IMR-90 (cell line): Measurements from ENCODE around the gene IFT57. TPM values are rescaled to one million over a fixed set of nuclear protein-coding genes. Genes with fewer than 3 reads are reported as not detected.

Source experiments
- ATAC-seq: fragments of 200-7000 bp; cut with Tn5 transposase; 2 replicates; pipeline ENCODE4 v1.9.1; 2020; ENCODE audit warnings: low read depth, mild to moderate bottlenecking, moderate library complexity
- BruUV-seq: library from RNA; stranded (reverse); fragments of 400-500 nt; replicated peaks from 2 replicates; lab custom pipeline; 2021; lab: Mats Ljungman, UMichigan
- CTCF ChIA-PET: fragments of 300-600 bp; formaldehyde crosslinking; extraction: SDS; loops from one replicate; lab custom pipeline; 2021; ENCODE audit warnings: antibody characterized with exemption; lab: Yijun Ruan, JAX
- POLR2A ChIA-PET: fragments of 300-600 bp; sonication (Branson Sonifier 250); formaldehyde crosslinking; loops from one replicate; lab custom pipeline; 2022; ENCODE audit warnings: antibody characterized with exemption; ENCODE audit not compliant: unreplicated experiment; lab: Charles Lee
- DNase-seq: peaks from one replicate; pipeline ENCODE4 v3.0.0; 2013
- H2AFZ ChIP-seq: replicated peaks from 2 replicates; pipeline ENCODE3; 2013; ENCODE audit warnings: low read length, mild to moderate bottlenecking; ENCODE audit not compliant: poor library complexity
- H2AK5ac ChIP-seq: 2 replicates; pipeline ENCODE4 v1.6.1; 2013; ENCODE audit warnings: low read depth, low read length, inconsistent platforms
- H2AK9ac ChIP-seq: replicated peaks from 2 replicates; pipeline ENCODE3; 2013; ENCODE audit warnings: mild to moderate bottlenecking, low read depth, low read length, moderate library complexity; ENCODE audit not compliant: poor library complexity
- H2BK120ac ChIP-seq: 2 replicates; pipeline ENCODE4 v1.6.1; 2013; ENCODE audit warnings: low read depth, low read length, inconsistent platforms
- H2BK15ac ChIP-seq: 3 replicates; pipeline ENCODE4 v1.6.1; 2013; ENCODE audit warnings: low read depth, low read length, inconsistent platforms
- H2BK20ac ChIP-seq: 2 replicates; pipeline ENCODE4 v1.6.1; 2013; ENCODE audit warnings: low read depth, mild to moderate bottlenecking, inconsistent platforms, low read length, moderate library complexity
- H2BK5ac ChIP-seq: 2 replicates; pipeline ENCODE4 v1.6.1; 2013; ENCODE audit warnings: mild to moderate bottlenecking, low read depth, low read length, inconsistent platforms; ENCODE audit not compliant: poor library complexity, severe bottlenecking
- H3K14ac ChIP-seq: replicated peaks from 2 replicates; pipeline ENCODE4 v1.6.1; 2013; ENCODE audit warnings: low read depth, low read length, inconsistent platforms
- H3K18ac ChIP-seq: 2 replicates; pipeline ENCODE4 v1.6.1; 2013; ENCODE audit warnings: low read depth, low read length, control low read depth
- H3K23ac ChIP-seq: 2 replicates; pipeline ENCODE4 v1.6.1; 2013; ENCODE audit warnings: low read depth, low read length, inconsistent platforms
- H3K27ac ChIP-seq: 2 replicates; pipeline ENCODE4 v1.5.1; 2013; ENCODE audit warnings: mild to moderate bottlenecking, control low read depth, low read length; ENCODE audit not compliant: insufficient read depth
- H3K27me3 ChIP-seq: 2 replicates; pipeline ENCODE4 v1.6.1; 2013; ENCODE audit warnings: low read length; ENCODE audit not compliant: control insufficient read depth, insufficient read depth
- H3K36me3 ChIP-seq: 2 replicates; pipeline ENCODE4 v1.6.1; 2013; ENCODE audit warnings: low read length, mixed read lengths; ENCODE audit not compliant: control insufficient read depth, insufficient read depth
- H3K4ac ChIP-seq: 2 replicates; pipeline ENCODE4 v1.6.1; 2013; ENCODE audit warnings: low read depth, low read length, inconsistent platforms
- H3K4me1 ChIP-seq: 2 replicates; pipeline ENCODE4 v1.6.1; 2013; ENCODE audit warnings: low read length, mixed read lengths; ENCODE audit not compliant: control insufficient read depth, insufficient read depth
- H3K4me2 ChIP-seq: 2 replicates; pipeline ENCODE4 v1.6.1; 2013; ENCODE audit warnings: low read depth, mild to moderate bottlenecking, control low read depth, low read length, moderate library complexity
- H3K4me3 ChIP-seq: 2 replicates; pipeline ENCODE4 v1.5.1; 2013; ENCODE audit warnings: low read depth, mild to moderate bottlenecking, control low read depth, low read length, moderate library complexity; ENCODE audit not compliant: insufficient read depth
- H3K56ac ChIP-seq: 2 replicates; pipeline ENCODE4 v1.6.1; 2013; ENCODE audit warnings: low read length, inconsistent platforms; ENCODE audit not compliant: insufficient read depth; ENCODE audit errors: extremely low read depth
- H3K79me1 ChIP-seq, 2 experiments: 2 replicates each; pipeline ENCODE4 v1.6.1; 2013; ENCODE audit warnings: low read length in 2 of 2, inconsistent platforms in 1 of 2, low read depth in 1 of 2
- H3K9ac ChIP-seq: 2 replicates; pipeline ENCODE4 v1.6.1; 2013; ENCODE audit warnings: low read depth, low read length, control low read depth
- H3K9me1 ChIP-seq: 2 replicates; pipeline ENCODE4 v1.6.1; 2013; ENCODE audit warnings: low read length, inconsistent platforms; ENCODE audit not compliant: insufficient read depth
- H3K9me3 ChIP-seq: 2 replicates; pipeline ENCODE4 v1.6.1; 2013; ENCODE audit warnings: low read length; ENCODE audit not compliant: control insufficient read depth, insufficient read depth
- H4K20me1 ChIP-seq: 2 replicates; pipeline ENCODE4 v1.6.1; 2013; ENCODE audit warnings: low read length, inconsistent platforms; ENCODE audit not compliant: insufficient read depth
- H4K5ac ChIP-seq: 2 replicates; pipeline ENCODE4 v1.6.1; 2013; ENCODE audit warnings: mild to moderate bottlenecking, low read depth, low read length, control low read depth
- H4K8ac ChIP-seq, 2 experiments: 2 replicates each; pipeline ENCODE4 v1.6.1; 2013; ENCODE audit warnings: low read depth in 2 of 2, low read length in 2 of 2, control low read depth in 1 of 2, inconsistent platforms in 1 of 2
- H4K91ac ChIP-seq: 2 replicates; pipeline ENCODE4 v1.6.1; 2013; ENCODE audit warnings: low read depth, low read length, inconsistent platforms; ENCODE audit not compliant: insufficient read depth
- CTCF ChIP-seq: conservative IDR thresholded peaks from 2 replicates; pipeline ENCODE4 v1.5.1; 2012; ENCODE audit warnings: mild to moderate bottlenecking, low read depth, low read length, improper control_type of control experiment
- FOS ChIP-seq: fragments of 150-350 bp; IDR thresholded peaks from 2 replicates; pipeline ENCODE4 v1.6.1; 2016; ENCODE audit warnings: low read depth, low read length
- MAZ ChIP-seq: IDR thresholded peaks from 2 replicates; pipeline ENCODE4 v1.6.1; 2012; ENCODE audit warnings: low read depth, mild to moderate bottlenecking, low read length, improper control_type of control experiment, moderate library complexity, borderline replicate concordance
- MXI1 ChIP-seq: IDR thresholded peaks from 2 replicates; pipeline ENCODE4 v1.6.1; 2012; ENCODE audit warnings: low read depth, mild to moderate bottlenecking, low read length, moderate library complexity, borderline replicate concordance
- RAD21 ChIP-seq: IDR thresholded peaks from 2 replicates; pipeline ENCODE4 v1.6.1; 2012; ENCODE audit warnings: low read length, improper control_type of control experiment
- RCOR1 ChIP-seq: IDR thresholded peaks from 2 replicates; pipeline ENCODE4 v1.6.1; 2012; ENCODE audit warnings: mild to moderate bottlenecking, low read length, improper control_type of control experiment; ENCODE audit not compliant: insufficient replicate concordance
- RFX5 ChIP-seq: IDR thresholded peaks from 2 replicates; pipeline ENCODE4 v1.8.0; 2012; ENCODE audit warnings: low read depth, mild to moderate bottlenecking, low read length, moderate library complexity
- SMC3 ChIP-seq: fragments of 150-350 bp; IDR thresholded peaks from 2 replicates; pipeline ENCODE4 v1.6.1; 2016; ENCODE audit warnings: low read depth, mild to moderate bottlenecking, antibody characterized with exemption, low read length, moderate library complexity
- WGBS, 2 experiments: methylation state at CpG; one replicate each; pipeline versions ENCODE4 v1.1.5 to v1.1.7; 2013; ENCODE audit warnings: missing lambda C conversion rate in 2 of 2; ENCODE audit not compliant: insufficient read length in 1 of 2; ENCODE audit errors: extremely low coverage in 2 of 2; 5-methylcytosine and 5-hydroxymethylcytosine counted together
- dilution Hi-C: fragments of 300-500 bp; cut with HindIII; formaldehyde crosslinking; loops from one replicate; pipeline ENCODE4 v1.14.3; 2018; ENCODE audit warnings: low sequenced_read_pairs; ENCODE audit not compliant: unreplicated experiment
- in situ Hi-C: fragments of 300-500 bp; cut with MboI; formaldehyde crosslinking; loops from 3 replicates; pipeline ENCODE4 v1.14.3; 2019; ENCODE audit warnings: low sequenced_read_pairs, inconsistent platforms, mixed read lengths
- intact Hi-C: fragments of 100-400 bp; cut with micrococcal nuclease; formaldehyde crosslinking; loops from 2 replicates; pipeline ENCODE4 v1.10.0; 2022
- polyA plus RNA-seq, 3 experiments: library from polyadenylated mRNA; depleted of rRNA; stranded (reverse); fragments of >200 nt; gene quantifications; 2 replicates each; pipeline ENCODE4 v1.2.3, GENCODE V29; 2012; ENCODE audit warnings: low replicate concordance in 1 of 3
- total RNA-seq: library from RNA; depleted of rRNA; stranded (reverse); fragments of >200 nt; gene quantifications from 2 replicates; pipeline ENCODE4 v1.2.3, GENCODE V29; 2012

Gene IFT57
- total and polyA plus RNA-seq, 2 of the 4 experiments (the other 2 are of a cell fraction): 30.0 to 35.3 TPM

- no TSS peak for BruUV-seq
- H3K4ac ChIP-seq: 0 out of 2 replicates have a peak overlapping the region, but pooled peaks have one; percentile 31
- no peak overlapping the region for H4K5ac ChIP-seq
- dilution Hi-C loops: no loop called here
- H3K79me1 ChIP-seq: no peaks in the 10 kb centered on the region
- ChIA-PET CTCF (interaction anchor here (0.7 kb wide), 1 partner anchor 288 kb away, joined by 3 read pairs; no protein-coding TSS in a partner anchor), POLR2A (no interaction called here)
- no peaks in the 10 kb centered on the region for H3K27me3 ChIP-seq
- no peak overlapping the region for H2BK15ac ChIP-seq
- no peaks in the 10 kb centered on the region for H4K20me1 ChIP-seq
- peak overlapping the region; percentile 71; the same call in 1 of the 2 replicates for H2AK5ac ChIP-seq
- H3K9me1 ChIP-seq: peaks cover 9% of the 10 kb centered on the region
- no peak overlapping the region for H3K18ac ChIP-seq
- ATAC-seq: no peak
- 0 out of 2 replicates have a peak overlapping the region, but pooled peaks have one; percentile 14 for H3K23ac ChIP-seq
- TF ChIP-seq CTCF (no peak), RCOR1 (no peak), RFX5 (no peak), RAD21 (no peak), MAZ (no peak), SMC3 (no peak), FOS (no peak), MXI1 (no peak)
- intact Hi-C loops: no loop called here
- in situ Hi-C loops: no loop called here
- no peak overlapping the region for H2BK20ac ChIP-seq
- H3K4me1 ChIP-seq: peaks cover 7% of the 10 kb centered on the region
- WGBS, 2 experiments: 100% methylated on average over 2 of the region's 6 CpGs; no CpG with 5 or more reads in 1 of the 2 experiments
- H4K8ac ChIP-seq: no peak overlapping the region
- H4K91ac ChIP-seq: peak overlapping the region; percentile 15
- H3K27ac ChIP-seq: no peak overlapping the region
- no peak overlapping the region for H3K4me2 ChIP-seq
- no peak overlapping the region; the same call in 1 of the 2 replicates for H3K14ac ChIP-seq
- H2BK5ac ChIP-seq: no peak overlapping the region
- DNase-seq: no peak
- H3K9ac ChIP-seq: no peak overlapping the region
- H3K9me3 ChIP-seq: no peaks in the 10 kb centered on the region
- H3K56ac ChIP-seq: no peak overlapping the region
- H3K4me3 ChIP-seq: no peak overlapping the region
- H3K36me3 ChIP-seq: no peaks in the 10 kb centered on the region
- 0 out of 2 replicates have a peak overlapping the region, but pooled peaks have one; percentile 32 for H2BK120ac ChIP-seq
- H2AK9ac ChIP-seq: no peak overlapping the region
- H2AFZ ChIP-seq: no peak overlapping the region
Observed at GRCh38 chr3:108125550-108126071, 96.6 kb downstream of the IFT57 start.
